Measurements from ENCODE around the gene STEEP1. TPM values are rescaled to one million over a fixed set of nuclear protein-coding genes. Genes with fewer than 3 reads are reported as not detected.

STEEP1 gene
- total and polyA plus RNA-seq, 12 donors: 7.0 to 32.0 (median 21.1) TPM

DNA sequence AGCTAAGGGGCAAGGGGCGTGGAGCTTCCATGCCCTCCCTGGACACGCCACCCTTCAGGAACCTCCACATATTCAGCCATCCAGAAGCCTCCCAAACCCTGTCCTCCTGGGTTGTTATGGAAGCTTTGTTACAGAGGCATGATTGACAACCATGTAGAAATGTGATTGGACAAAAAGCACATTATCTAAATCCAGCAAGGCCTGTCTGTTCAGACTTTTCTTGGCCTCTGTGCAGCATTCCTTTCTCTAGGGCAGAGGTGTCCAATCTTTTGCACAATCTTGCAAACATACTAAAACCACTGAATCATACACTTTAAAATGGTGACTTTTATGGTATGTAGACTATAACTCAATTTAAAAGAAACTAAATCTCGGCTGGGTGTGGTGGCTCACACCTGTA, 12.7 kb downstream of the STEEP1 start:
- intact Hi-C loops (cut with DNase I): no loop called here

DNA sequence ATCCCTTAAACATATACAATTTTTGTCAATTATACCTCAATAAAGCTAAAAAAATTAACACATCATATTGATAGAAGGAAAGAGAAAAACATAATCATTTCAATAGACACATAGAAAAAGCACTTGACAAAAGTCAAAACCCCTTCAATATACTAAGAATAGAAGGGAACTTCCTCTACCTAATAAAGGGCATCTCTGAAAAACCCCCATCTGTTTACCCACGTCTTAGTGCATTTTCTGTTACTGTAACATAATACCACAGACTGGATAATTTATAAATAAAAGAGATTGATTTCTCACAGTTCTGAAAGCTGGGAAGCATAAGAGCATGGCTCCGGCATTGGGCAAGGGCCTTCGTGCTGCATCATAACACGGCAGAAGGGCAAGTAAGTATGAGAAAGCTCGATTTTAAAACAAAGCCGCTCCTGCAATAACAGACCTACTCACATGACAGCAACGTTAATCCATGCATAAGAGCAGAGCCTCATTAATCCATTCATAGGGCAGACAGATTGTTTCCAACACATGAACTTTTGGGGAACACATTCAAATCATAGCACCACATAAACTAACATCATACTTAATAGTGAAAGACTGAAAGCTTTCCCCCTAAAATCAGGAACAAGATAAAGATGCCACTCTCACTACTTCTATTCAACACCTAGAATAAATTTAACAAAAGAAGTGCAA, 15.7 kb downstream of the STEEP1 start:
- TF ChIP-seq, protein P1, sequence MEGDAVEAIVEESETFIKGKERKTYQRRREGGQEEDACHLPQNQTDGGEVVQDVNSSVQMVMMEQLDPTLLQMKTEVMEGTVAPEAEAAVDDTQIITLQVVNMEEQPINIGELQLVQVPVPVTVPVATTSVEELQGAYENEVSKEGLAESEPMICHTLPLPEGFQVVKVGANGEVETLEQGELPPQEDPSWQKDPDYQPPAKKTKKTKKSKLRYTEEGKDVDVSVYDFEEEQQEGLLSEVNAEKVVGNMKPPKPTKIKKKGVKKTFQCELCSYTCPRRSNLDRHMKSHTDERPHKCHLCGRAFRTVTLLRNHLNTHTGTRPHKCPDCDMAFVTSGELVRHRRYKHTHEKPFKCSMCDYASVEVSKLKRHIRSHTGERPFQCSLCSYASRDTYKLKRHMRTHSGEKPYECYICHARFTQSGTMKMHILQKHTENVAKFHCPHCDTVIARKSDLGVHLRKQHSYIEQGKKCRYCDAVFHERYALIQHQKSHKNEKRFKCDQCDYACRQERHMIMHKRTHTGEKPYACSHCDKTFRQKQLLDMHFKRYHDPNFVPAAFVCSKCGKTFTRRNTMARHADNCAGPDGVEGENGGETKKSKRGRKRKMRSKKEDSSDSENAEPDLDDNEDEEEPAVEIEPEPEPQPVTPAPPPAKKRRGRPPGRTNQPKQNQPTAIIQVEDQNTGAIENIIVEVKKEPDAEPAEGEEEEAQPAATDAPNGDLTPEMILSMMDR (IDR thresholded peaks at IDR 0.05): no peak
- no peak for TF ChIP-seq POLR2A (IDR thresholded peaks at IDR 0.05)
- DNase-seq: no peak
- WGBS, 4 donors: 55 to 86% (median 65%) methylated on average over 5 to 7 of the region's 7 CpGs
- Histone ChIP-seq H3K9me3 (replicated peaks in 1 of 3) (no peaks in the 10 kb centered on the region), H3K4me3 (no peak overlapping the region), H3K27me3 (no peaks in the 10 kb centered on the region), H3K4me1 (replicated peaks in 1 of 2) (no peaks in the 10 kb centered on the region), H3K36me3 (replicated peaks in 1 of 2) (no peaks in the 10 kb centered on the region), H3K27ac (no peak overlapping the region)
- intact Hi-C loops (cut with DNase I): no loop called here

More for the DNA sequence above, 12.7 kb downstream of the STEEP1 start:
- DNase-seq: no peak
- WGBS, 4 donors: 62 to 94% (median 85%) methylated on average over 3 of the region's 3 CpGs
- no peaks in the 10 kb centered on the region for H3K27me3 ChIP-seq
- H3K4me3 ChIP-seq: no peak overlapping the region
- no peaks in the 10 kb centered on the region for H3K9me3 ChIP-seq (replicated peaks in 1 of 3)
- H3K36me3 ChIP-seq (replicated peaks in 1 of 2): no peaks in the 10 kb centered on the region
- H3K4me1 ChIP-seq (replicated peaks in 1 of 2): no peaks in the 10 kb centered on the region
- TF ChIP-seq, protein P1 (IDR thresholded peaks at IDR 0.05): no peak
- TF ChIP-seq POLR2A (IDR thresholded peaks at IDR 0.05): no peak
- no peak overlapping the region for H3K27ac ChIP-seq

DNA sequence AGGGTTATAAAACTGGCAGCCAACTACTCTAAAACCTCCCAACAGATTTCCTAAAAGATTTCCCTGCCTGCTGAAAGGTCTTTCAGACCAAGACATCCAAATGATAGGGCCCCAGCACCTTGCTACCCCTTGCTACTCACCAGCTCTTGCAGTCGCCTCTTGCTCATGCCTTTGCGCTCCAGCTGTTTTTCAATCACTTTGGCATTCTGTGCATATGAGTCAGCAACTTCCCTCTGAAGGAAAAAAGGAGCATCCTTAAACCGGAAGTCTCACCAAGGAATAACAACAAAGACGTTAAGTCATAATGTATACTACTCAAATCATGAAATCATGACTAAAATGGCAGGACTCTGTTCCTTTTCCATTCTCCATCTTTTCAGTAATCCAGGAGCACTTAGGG, 24.0 kb downstream of the STEEP1 start:
- intact Hi-C loops (cut with DNase I): no loop called here
- no peak overlapping the region for H3K4me3 ChIP-seq
- TF ChIP-seq, protein P1 (IDR thresholded peaks at IDR 0.05): no peak
- TF ChIP-seq POLR2A (IDR thresholded peaks at IDR 0.05): no peak
- no peaks in the 10 kb centered on the region for H3K9me3 ChIP-seq (replicated peaks in 1 of 3)
- DNase-seq: no peak
- H3K27me3 ChIP-seq: no peaks in the 10 kb centered on the region
- WGBS, 4 donors: 47 to 64% (median 55%) methylated on average over 4 of the region's 4 CpGs
- peak overlapping the region in 1 of 5 donors; percentile 34 for H3K27ac ChIP-seq
- H3K36me3 ChIP-seq (replicated peaks in 1 of 2): peaks cover 0 to 4% of the 10 kb centered on the region in 2 donors
- no peaks in the 10 kb centered on the region for H3K4me1 ChIP-seq (replicated peaks in 1 of 2)

- no peaks in the 10 kb centered on the region for H3K27me3 ChIP-seq
- TF ChIP-seq, protein P1 (IDR thresholded peaks at IDR 0.05): no peak
- no peak for TF ChIP-seq POLR2A (IDR thresholded peaks at IDR 0.05)
- no peaks in the 10 kb centered on the region for H3K9me3 ChIP-seq (replicated peaks in 1 of 3)
- intact Hi-C loops (cut with DNase I): no loop called here
- H3K36me3 ChIP-seq (replicated peaks in 1 of 2): peaks cover 0 to 4% of the 10 kb centered on the region in 2 donors
- no peak overlapping the region for H3K27ac ChIP-seq
- no peak overlapping the region for H3K4me3 ChIP-seq
- 38 to 51% (median 46%) methylated on average over 2 of the region's 2 CpGs for WGBS, 4 donors
- no peak for DNase-seq
- no peaks in the 10 kb centered on the region for H3K4me1 ChIP-seq (replicated peaks in 1 of 2)
These were observed 25.3 kb downstream of the STEEP1 start for GRCh38 chrX:119539872-119540271.
